ENCODE measurements around the gene TRIP10. TPM values are rescaled to one million over a fixed set of nuclear protein-coding genes. Genes with fewer than 3 reads are reported as not detected.

Gene TRIP10
- polyA plus RNA-seq, 1 donor (not counting 4 experiments of a cell fraction or from before 2014, with no cell fraction given), result 34.8 TPM

DNA sequence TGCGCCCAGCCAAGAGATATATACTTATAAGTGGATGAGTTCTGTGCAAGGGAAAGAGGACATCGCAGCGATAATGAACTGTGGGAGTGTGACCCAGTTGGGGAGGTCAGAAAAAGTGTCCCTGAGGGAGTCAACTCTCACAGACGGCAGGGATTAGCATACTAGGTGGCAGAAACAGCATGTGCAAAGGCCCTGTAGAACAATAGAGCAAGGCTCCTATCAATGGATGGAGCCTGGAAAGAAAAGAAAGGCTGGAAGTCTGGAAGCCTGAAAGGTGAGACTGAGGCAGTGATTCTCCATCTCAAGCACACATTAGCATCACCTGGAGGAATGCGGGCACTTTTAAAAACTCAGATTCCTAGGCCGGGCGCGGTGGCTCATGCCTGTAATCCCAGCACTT, 48.1 kb upstream of the TRIP10 start:
- Histone ChIP-seq H3K4me3 (ENCODE audit: control insufficient read depth in 2 of 3, extremely low read depth in 1 of 3, insufficient read depth in 2 of 3, low read depth in 1 of 3, low read length in 3 of 3) (no peak overlapping the region), H4K20me1 (ENCODE audit: control insufficient read depth, extremely low read depth, insufficient read depth, low read length) (no peaks in the 10 kb centered on the region), H3K27me3 (ENCODE audit: control insufficient read depth, extremely low read depth, insufficient read depth, low read length) (no peaks in the 10 kb centered on the region), H3K9me3 (ENCODE audit: control insufficient read depth, low read depth, low read length) (no peaks in the 10 kb centered on the region), H3K9me1 (ENCODE audit: control insufficient read depth, extremely low read depth, insufficient read depth, low read length) (no peaks in the 10 kb centered on the region), H3K27ac (ENCODE audit: control insufficient read depth, insufficient read depth, low read length) (no peak overlapping the region), H3K36me3 (ENCODE audit: control insufficient read depth in 2 of 2, extremely low read depth in 1 of 2, insufficient read depth in 2 of 2, low read length in 2 of 2) (no peaks in the 10 kb centered on the region), H3K4me2 (ENCODE audit: control insufficient read depth, extremely low read depth, insufficient read depth, low read depth, low read length) (no peak overlapping the region), H2AFZ (ENCODE audit: control insufficient read depth, low read length) (no peak overlapping the region), H3K4me1 (ENCODE audit: control insufficient read depth, extremely low read depth, insufficient read depth, low read length) (no peaks in the 10 kb centered on the region), H3K9ac (ENCODE audit: control insufficient read depth, extremely low read depth, insufficient read depth, low read length) (no peak overlapping the region), H3K79me2 (ENCODE audit: control insufficient read depth, insufficient read depth, low read length) (no peaks in the 10 kb centered on the region)
- FAIRE-seq (no peak), DNase-seq (ENCODE audit: low read depth, low spot score) (no peak)
- TF ChIP-seq EZH2 (IDR thresholded peaks at IDR 0.05; ENCODE audit: low read length), result no peak
- TF ChIP-seq, protein P1, sequence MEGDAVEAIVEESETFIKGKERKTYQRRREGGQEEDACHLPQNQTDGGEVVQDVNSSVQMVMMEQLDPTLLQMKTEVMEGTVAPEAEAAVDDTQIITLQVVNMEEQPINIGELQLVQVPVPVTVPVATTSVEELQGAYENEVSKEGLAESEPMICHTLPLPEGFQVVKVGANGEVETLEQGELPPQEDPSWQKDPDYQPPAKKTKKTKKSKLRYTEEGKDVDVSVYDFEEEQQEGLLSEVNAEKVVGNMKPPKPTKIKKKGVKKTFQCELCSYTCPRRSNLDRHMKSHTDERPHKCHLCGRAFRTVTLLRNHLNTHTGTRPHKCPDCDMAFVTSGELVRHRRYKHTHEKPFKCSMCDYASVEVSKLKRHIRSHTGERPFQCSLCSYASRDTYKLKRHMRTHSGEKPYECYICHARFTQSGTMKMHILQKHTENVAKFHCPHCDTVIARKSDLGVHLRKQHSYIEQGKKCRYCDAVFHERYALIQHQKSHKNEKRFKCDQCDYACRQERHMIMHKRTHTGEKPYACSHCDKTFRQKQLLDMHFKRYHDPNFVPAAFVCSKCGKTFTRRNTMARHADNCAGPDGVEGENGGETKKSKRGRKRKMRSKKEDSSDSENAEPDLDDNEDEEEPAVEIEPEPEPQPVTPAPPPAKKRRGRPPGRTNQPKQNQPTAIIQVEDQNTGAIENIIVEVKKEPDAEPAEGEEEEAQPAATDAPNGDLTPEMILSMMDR (optimal IDR thresholded peaks at IDR 0.05 in 1 of 3, IDR thresholded peaks at IDR 0.05 in 1 of 3, conservative IDR thresholded peaks at IDR 0.05 in 1 of 3; ENCODE audit: extremely low read depth in 1 of 3, insufficient read depth in 2 of 3, low read length in 3 of 3), result no peak
- dilution Hi-C loops (cut with MboI; ENCODE audit: extremely low pct_ligation_motif_present, low sequenced_read_pairs), result no loop called here

DNA sequence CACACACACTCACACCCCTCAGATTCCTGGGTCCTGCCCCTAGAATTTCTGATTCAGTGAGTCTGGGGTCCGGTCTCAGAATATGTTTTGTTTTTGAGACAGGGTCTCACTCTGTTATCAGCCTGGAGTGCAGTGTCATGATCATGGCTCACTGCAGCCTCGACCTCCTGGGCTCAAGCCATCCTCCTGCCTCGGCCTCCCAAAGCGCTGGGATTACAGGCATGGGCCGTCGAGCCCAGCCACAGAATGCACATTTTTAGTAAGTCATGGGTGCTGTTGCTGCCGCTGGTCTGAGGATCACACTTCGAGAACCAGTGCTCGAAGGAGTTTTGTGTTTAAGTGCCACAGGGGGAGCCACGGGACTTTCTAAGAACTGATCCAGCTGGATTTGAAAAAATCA, 47.5 kb upstream of the TRIP10 start:
- TF ChIP-seq, protein P1 (optimal IDR thresholded peaks at IDR 0.05 in 1 of 3, IDR thresholded peaks at IDR 0.05 in 1 of 3, conservative IDR thresholded peaks at IDR 0.05 in 1 of 3; ENCODE audit: extremely low read depth in 1 of 3, insufficient read depth in 2 of 3, low read length in 3 of 3), result no peak
- TF ChIP-seq EZH2 (IDR thresholded peaks at IDR 0.05; ENCODE audit: low read length), result no peak
- Histone ChIP-seq H3K36me3 (ENCODE audit: control insufficient read depth in 2 of 2, extremely low read depth in 1 of 2, insufficient read depth in 2 of 2, low read length in 2 of 2) (no peaks in the 10 kb centered on the region), H3K27me3 (ENCODE audit: control insufficient read depth, extremely low read depth, insufficient read depth, low read length) (no peaks in the 10 kb centered on the region), H3K9me1 (ENCODE audit: control insufficient read depth, extremely low read depth, insufficient read depth, low read length) (no peaks in the 10 kb centered on the region), H3K9ac (ENCODE audit: control insufficient read depth, extremely low read depth, insufficient read depth, low read length) (no peak overlapping the region), H3K9me3 (ENCODE audit: control insufficient read depth, low read depth, low read length) (no peaks in the 10 kb centered on the region), H3K4me3 (ENCODE audit: control insufficient read depth in 2 of 3, extremely low read depth in 1 of 3, insufficient read depth in 2 of 3, low read depth in 1 of 3, low read length in 3 of 3) (no peak overlapping the region), H3K4me1 (ENCODE audit: control insufficient read depth, extremely low read depth, insufficient read depth, low read length) (no peaks in the 10 kb centered on the region), H3K4me2 (ENCODE audit: control insufficient read depth, extremely low read depth, insufficient read depth, low read depth, low read length) (no peak overlapping the region), H3K79me2 (ENCODE audit: control insufficient read depth, insufficient read depth, low read length) (no peaks in the 10 kb centered on the region), H4K20me1 (ENCODE audit: control insufficient read depth, extremely low read depth, insufficient read depth, low read length) (no peaks in the 10 kb centered on the region), H3K27ac (ENCODE audit: control insufficient read depth, insufficient read depth, low read length) (no peak overlapping the region), H2AFZ (ENCODE audit: control insufficient read depth, low read length) (no peak overlapping the region)
- DNase-seq (ENCODE audit: low read depth, low spot score) (no peak), FAIRE-seq (no peak)
- dilution Hi-C loops (cut with MboI; ENCODE audit: extremely low pct_ligation_motif_present, low sequenced_read_pairs), result no loop called here
